Stimulated activated CD8-positive, alpha-beta memory T cell treated with anti-CD3 and anti-CD28 coated beads, Interleukin-7, amount 100 ng/mL, for 4 hours (primary cell): Measurements from ENCODE around the gene CABLES1.

ENCODE experiments used
- DNase-seq, 2 donors: peaks; one replicate each; pipeline ENCODE4 v3.0.0-alpha.2; 2020; ENCODE audit warnings: low read depth in 2 of 2

Gene CABLES1

GRCh38 chr18:23191232-23191631 is 55.9 kb downstream of the CABLES1 start:
- no peak for DNase-seq

- DNase-seq = no peak
Measured at GRCh38 chr18:23193742-23194141, 58.5 kb downstream of the CABLES1 start.

- no peak for DNase-seq
Measured at GRCh38 chr18:23194155-23194996, 59.1 kb downstream of the CABLES1 start.

DNA sequence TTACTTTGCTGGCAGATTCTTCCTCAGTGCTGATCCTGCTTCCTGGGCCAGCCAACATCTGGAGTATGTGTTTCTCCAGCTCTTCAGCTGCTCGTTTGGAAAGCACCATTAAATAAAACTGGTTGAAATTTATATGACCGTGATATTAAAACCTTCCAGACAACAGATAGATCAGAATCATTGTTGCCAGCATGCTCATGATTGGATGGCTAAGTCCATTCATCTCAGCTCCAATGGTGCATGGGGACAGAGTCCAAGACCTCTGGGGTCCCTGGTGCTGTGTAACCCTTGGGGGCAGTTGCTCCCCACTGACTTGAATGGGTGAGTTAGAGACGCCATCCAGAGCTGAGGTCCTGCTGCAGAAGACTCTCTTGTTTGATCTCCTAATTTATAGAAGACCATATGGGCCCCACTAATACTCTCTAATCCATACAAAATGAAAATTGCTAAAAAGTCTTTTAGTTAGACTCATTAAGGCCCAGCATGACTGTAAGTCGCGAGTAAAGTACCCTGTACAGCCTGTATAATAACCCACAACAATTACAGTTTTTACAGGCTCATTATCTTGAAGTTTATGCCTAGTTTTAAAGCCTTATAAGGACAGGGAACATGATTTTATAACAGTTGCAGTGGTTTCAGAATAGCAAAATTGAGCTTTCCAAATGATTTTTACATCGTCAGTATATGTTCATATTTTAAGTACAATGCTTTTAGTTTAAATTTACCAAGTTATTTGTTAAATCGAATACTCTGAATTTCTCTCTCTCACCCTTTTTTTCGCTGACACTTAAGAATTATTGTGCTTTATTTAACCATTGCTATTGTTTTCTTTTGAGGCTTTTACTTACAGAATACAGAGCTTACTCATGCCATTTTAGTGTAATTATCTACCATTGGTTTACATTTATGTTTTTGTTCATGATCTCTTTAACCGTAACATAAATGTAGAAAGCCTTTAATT is 60.0 kb downstream of the CABLES1 start:
- DNase-seq = no peak

DNA sequence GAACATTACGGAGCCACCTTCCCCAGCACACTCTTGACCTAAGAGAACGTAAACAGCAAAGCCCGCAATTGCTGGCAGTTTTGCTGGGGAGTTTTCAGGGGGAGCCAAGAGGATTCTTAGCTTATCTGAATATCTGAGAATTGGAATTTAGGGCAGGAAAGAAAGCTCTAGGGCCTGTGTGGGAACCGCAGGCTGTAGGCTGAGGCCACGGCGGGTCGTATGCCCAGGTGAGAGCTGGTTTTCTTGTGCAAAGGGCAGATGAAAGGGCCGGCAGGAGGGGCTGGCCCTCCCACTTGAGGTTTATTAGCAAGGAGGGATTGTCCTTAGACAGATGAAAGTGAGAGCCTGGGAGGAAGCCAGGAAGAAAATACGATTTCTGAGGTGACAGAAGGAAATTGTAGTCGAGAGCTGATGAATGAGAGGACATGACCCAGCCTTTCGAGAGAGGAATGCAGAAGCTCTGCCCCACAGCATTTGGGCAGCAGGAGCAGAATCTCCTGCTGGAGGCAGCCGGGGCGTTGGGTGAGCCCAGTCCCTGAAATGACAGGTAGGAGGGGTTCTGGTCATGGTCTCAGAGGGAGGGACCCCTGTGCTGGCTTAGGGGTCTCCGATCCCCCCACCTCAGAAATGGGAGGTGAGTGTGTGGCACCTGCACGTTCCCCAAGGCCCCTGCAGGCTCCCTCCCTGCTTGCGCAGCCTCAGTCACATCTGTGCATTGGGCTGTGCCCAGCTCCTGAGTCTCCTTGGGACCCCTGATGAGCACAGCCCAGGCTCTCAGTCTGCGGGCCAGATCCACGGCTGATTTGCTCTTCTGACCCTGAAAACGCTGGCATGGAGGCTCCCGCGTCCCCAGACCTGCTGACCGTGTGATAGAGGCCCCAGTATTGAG is 61.1 kb downstream of the CABLES1 start:
- DNase-seq = no peak

- no peak for DNase-seq
Measured at GRCh38 chr18:23198217-23198845, 63.0 kb downstream of the CABLES1 start.

- DNase-seq = no peak
Measured at GRCh38 chr18:23200756-23201155, 65.5 kb downstream of the CABLES1 start.

- no peak for DNase-seq
Measured at GRCh38 chr18:23201741-23202140, 66.5 kb downstream of the CABLES1 start.

DNA sequence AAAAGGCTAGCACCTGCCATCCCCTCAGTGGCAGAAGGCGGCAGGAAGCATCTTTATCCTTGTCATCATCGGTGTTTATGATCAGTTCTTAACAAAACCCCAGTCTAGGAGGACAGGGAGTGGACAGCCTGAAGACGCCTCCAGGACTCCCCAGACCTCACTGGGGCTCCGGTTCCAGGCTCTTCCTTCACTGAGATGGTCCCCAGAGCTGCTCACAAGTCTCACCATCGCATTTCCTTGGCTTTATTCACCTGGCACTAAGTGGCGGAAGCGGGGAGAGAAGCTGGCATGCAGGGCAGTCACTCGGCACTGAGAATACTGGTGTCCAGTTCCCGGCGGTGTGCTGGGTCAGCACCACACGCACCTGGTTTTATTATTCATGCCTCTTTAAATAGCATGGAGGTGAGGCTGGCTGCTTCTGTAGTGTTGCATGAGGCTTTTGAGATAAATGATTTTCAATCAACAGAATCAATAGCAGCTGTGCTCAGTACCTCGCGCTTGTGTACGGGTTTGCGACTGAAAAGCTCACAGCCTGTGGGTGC is 68.7 kb downstream of the CABLES1 start:
- no peak for DNase-seq

DNA sequence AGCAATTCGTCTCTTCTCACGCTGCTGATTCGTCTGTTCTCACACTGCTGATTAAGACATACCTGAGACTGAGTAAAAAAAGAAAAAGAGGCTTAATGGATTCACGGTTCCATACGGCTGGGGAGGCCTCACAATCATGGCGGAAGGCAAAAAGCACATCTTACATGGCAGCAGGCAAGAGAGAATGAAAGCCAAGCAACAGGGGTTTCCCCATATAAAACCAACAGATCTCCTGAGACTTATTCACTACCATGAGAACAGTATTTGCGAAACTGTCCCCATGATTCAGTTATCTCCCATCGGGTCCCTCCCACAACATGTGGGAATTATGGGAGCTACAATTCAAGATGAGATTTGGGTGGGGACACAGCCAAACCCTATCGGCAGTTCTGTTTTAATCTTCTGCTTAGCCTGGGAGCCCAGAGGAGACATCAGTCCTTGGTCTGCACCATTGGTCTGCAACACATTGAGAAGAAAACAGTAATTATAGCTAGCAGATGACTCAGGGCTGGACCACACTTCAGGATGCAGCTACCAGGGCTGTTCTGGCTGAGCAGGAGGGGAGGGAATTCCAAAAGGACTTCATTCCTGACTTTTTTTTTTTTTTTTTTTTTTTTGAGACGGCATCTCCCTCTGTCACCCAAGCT is 69.4 kb downstream of the CABLES1 start:
- DNase-seq = no peak

DNA sequence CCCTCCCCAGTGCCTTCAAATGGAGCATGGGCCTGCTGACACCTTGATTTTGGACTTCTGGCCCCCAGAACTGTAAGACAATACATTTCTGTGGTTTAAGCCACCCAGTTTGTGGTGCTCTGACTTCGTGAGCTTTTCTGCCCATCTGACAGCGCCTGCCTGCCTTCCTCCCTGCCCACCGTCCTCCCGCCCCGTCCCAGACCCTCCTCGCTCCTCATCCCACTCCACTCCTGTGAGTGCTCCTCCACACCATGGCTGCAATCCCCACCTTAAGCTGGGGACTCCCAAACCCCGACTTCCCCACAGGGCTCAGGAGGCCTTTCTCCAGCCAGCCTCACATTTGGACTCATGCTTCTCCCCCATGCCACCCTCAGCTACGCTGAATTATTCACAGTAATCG is 70.7 kb downstream of the CABLES1 start:
- DNase-seq = no peak

DNA sequence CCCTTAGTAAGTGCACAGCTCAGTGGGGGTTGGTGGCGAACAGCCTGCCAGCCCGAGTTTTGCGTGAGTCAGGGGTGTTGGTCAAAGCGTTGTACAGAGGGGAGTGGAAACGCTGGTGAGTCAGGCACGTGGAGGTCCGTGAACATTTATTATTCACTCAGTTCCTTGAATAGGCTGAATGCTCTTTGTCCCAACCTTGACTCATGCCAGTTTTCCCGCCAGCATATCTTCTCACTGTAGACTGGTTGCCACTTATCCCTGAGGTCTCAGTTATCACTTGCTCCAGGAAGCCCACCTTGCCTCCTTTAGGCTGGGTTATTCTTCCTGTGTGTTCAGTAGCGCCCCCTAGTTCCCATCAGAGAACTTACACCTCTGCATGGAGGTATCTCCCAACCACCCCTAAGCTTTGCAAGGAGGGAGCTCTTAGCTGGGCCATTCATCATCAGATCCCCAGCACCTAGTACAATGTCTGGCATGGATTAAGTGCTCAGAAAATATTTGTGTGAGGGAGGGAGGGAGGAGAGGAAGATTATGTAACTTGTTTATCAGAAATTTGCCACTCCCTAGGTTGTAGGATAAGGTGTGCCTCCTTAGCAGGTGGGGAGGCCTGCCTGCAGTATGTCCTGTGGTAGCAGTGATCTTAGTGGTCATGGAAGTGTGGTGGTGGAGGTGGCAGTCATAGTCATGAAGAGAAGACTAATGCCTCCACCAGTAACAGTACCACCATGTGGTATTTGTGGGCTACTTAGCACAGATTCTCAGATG is 72.1 kb downstream of the CABLES1 start:
- DNase-seq = no peak

DNA sequence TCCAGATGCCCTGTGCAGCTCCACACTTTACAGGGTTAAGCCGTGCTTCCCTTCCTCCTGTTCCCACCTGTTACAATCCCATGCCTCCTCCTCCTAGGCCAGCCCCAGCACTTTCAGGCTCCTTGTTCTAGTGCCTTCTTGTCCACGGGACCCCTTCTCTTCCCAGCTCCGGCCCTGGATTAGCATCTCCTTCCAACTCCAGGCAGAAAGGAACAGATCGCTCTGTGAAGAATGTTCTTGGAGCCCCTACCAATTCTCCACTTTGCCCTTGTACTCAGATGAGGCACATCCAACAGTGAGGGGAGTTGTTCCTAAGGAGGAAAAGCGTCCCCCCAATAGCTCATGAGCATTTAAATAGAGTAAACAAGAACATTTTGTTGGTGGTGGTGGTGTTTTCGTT is 72.7 kb downstream of the CABLES1 start:
- DNase-seq = no peak

GRCh38 chr18:23208600-23208999 is 73.3 kb downstream of the CABLES1 start:
- DNase-seq = no peak

DNA sequence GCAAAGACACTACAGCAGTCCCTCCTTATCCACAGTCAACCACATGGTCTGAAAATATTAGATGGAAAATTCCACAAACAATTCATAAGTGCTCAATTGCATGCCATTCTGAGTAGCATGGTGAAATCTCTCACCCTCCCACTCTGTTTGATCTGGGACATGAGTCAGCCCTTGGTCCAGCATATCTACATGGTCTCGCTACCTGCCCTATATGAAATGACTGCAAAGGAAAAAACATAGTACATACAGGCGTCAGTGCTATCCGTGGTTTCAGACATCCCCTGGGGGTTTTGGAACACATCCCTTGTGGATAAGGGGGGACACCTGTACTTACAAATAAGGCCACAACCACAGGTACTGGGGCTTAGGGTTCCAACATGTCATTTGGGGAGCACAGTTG is 73.7 kb downstream of the CABLES1 start:
- no peak for DNase-seq

- no peak for DNase-seq
Measured at GRCh38 chr18:23209796-23210195, 74.5 kb downstream of the CABLES1 start.

GRCh38 chr18:23210526-23210925 is 75.2 kb downstream of the CABLES1 start:
- no peak for DNase-seq

DNA sequence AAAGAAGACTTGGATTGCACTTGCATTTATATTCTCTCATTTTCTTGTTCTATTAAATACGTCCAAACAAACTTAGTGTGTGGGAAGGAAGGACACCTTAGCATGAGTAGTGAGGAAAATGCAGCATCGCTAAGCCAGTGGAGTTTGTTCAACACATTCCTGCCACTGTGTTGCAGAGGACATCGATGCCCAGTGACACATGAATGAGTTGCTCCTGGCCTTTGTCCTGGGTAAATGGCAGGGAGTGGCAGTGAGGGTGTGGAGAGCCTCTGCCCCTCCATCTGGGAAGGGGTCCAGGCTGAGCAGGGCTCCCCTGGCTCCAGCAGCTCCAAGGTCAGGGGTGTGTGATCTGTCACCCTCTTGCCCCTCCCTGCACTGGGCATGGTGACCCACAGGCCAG is 75.9 kb downstream of the CABLES1 start:
- no peak for DNase-seq

DNA sequence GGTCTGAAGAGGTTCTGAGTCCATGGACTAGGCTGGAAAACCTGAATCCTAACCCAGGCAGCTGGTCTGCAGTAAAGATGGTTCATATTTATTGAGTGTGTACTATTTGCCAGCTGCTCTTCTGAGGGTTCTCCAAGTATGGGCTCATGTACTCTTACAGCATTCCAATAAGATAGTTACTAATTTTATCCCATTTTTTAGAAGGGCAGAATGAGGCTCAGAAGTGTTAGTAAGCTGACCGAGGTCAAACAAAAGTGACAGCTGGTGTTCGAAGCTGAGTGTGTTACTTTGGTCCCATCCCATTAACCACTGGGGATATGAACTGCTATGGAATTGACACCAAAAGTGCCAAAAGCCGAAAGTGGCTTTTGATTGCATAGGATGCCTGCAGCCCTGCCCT is 76.9 kb downstream of the CABLES1 start:
- no peak for DNase-seq

GRCh38 chr18:23213200-23213599 is 77.9 kb downstream of the CABLES1 start:
- no peak for DNase-seq
